IPS DF 6.9 (cell line): ENCODE results near the gene BICD1.

ENCODE experiments used
- DNase-seq: peaks from one replicate; pipeline ENCODE4 v3.0.0-alpha.2; 2013; ENCODE audit warnings: low read depth, low spot score
- H3K27ac ChIP-seq: one replicate; pipeline ENCODE4 v1.5.1; 2013; ENCODE audit warnings: low read length, control low read depth
- H3K27me3 ChIP-seq: 2 replicates; pipeline ENCODE4 v1.6.1; 2013; ENCODE audit warnings: mild to moderate bottlenecking, low read length; ENCODE audit not compliant: control insufficient read depth, insufficient read depth
- H3K36me3 ChIP-seq: 2 replicates; pipeline ENCODE4 v1.6.1; 2013; ENCODE audit warnings: low read length; ENCODE audit not compliant: control insufficient read depth, insufficient read depth
- H3K4me1 ChIP-seq: 2 replicates; pipeline ENCODE4 v1.6.1; 2013; ENCODE audit warnings: low read length; ENCODE audit not compliant: control insufficient read depth, insufficient read depth
- H3K4me3 ChIP-seq: 2 replicates; pipeline ENCODE4 v1.5.1; 2013; ENCODE audit warnings: mild to moderate bottlenecking, low read length
- H3K9me3 ChIP-seq: 2 replicates; pipeline ENCODE4 v1.6.1; 2013; ENCODE audit warnings: low read length, inconsistent platforms; ENCODE audit not compliant: control insufficient read depth, insufficient read depth
- WGBS: extraction: QIAGEN DNeasy Blood & Tissue Kit; methylation state at CpG from one replicate; pipeline ENCODE4 v1.1.7; 2013; ENCODE audit warnings: mixed read lengths, missing lambda C conversion rate; ENCODE audit not compliant: insufficient read length, insufficient coverage; 5-methylcytosine and 5-hydroxymethylcytosine counted together

BICD1 gene

GRCh38 chr12:32159381-32159780 lies 52.7 kb downstream of the BICD1 start:
- Histone ChIP-seq H3K27ac (no peak overlapping the region), H3K36me3 (no peaks in the 10 kb centered on the region; the same call in 1 of the 2 replicates), H3K27me3 (no peaks in the 10 kb centered on the region), H3K9me3 (no peaks in the 10 kb centered on the region), H3K4me3 (no peak overlapping the region), H3K4me1 (peaks cover 4% of the 10 kb centered on the region)
- WGBS, result no CpG with 5 or more reads among the region's 6 CpGs
- DNase-seq, result no peak

- no peak for DNase-seq
Measured at GRCh38 chr12:32159925-32160324, 53.3 kb downstream of the BICD1 start.

GRCh38 chr12:32161058-32161457 lies 54.4 kb downstream of the BICD1 start:
- Histone ChIP-seq H3K27ac (no peak overlapping the region), H3K27me3 (no peaks in the 10 kb centered on the region), H3K4me3 (no peak overlapping the region), H3K4me1 (peaks cover 4% of the 10 kb centered on the region), H3K9me3 (no peaks in the 10 kb centered on the region), H3K36me3 (no peaks in the 10 kb centered on the region; the same call in 1 of the 2 replicates)
- no CpG with 5 or more reads among the region's 5 CpGs for WGBS
- DNase-seq, result no peak

More at GRCh38 chr12:32159925-32160324, 53.3 kb downstream of the BICD1 start:
- H3K4me3 ChIP-seq, result no peak overlapping the region
- H3K36me3 ChIP-seq, result no peaks in the 10 kb centered on the region; the same call in 1 of the 2 replicates
- peaks cover 4% of the 10 kb centered on the region for H3K4me1 ChIP-seq
- H3K9me3 ChIP-seq, result no peaks in the 10 kb centered on the region
- no CpG with 5 or more reads among the region's 3 CpGs for WGBS
- H3K27me3 ChIP-seq, result no peaks in the 10 kb centered on the region
- H3K27ac ChIP-seq, result no peak overlapping the region

- Histone ChIP-seq H3K36me3 (no peaks in the 10 kb centered on the region), H3K4me3 (no peak overlapping the region), H3K4me1 (peaks cover 1% of the 10 kb centered on the region; the same call in 1 of the 2 replicates), H3K27ac (no peak overlapping the region), H3K9me3 (no peaks in the 10 kb centered on the region), H3K27me3 (no peaks in the 10 kb centered on the region)
- no peak for DNase-seq
- WGBS, result no CpG with 5 or more reads among the region's 2 CpGs
Measured at GRCh38 chr12:32163596-32163995, 56.9 kb downstream of the BICD1 start.

GRCh38 chr12:32166510-32166909 lies 59.9 kb downstream of the BICD1 start:
- H3K27ac ChIP-seq, result no peak overlapping the region
- H3K27me3 ChIP-seq, result no peaks in the 10 kb centered on the region
- H3K36me3 ChIP-seq, result no peaks in the 10 kb centered on the region
- no CpG with 5 or more reads among the region's 4 CpGs for WGBS
- H3K4me1 ChIP-seq, result peaks cover 3% of the 10 kb centered on the region; the same call in 1 of the 2 replicates
- DNase-seq, result no peak
- H3K9me3 ChIP-seq, result no peaks in the 10 kb centered on the region
- H3K4me3 ChIP-seq, result no peak overlapping the region

- H3K4me3 ChIP-seq, result no peak overlapping the region
- no peaks in the 10 kb centered on the region for H3K9me3 ChIP-seq
Measured at GRCh38 chr12:32170437-32170998, 63.9 kb downstream of the BICD1 start.

GRCh38 chr12:32171211-32171610 lies 64.6 kb downstream of the BICD1 start:
- DNase-seq, result no peak
- peaks cover 3% of the 10 kb centered on the region; the same call in 1 of the 2 replicates for H3K4me1 ChIP-seq
- H3K27ac ChIP-seq, result no peak overlapping the region
- no peaks in the 10 kb centered on the region for H3K27me3 ChIP-seq
- H3K36me3 ChIP-seq, result no peaks in the 10 kb centered on the region
- no peaks in the 10 kb centered on the region for H3K9me3 ChIP-seq
- WGBS, result no CpG with 5 or more reads among the region's 7 CpGs
- H3K4me3 ChIP-seq, result no peak overlapping the region

More at GRCh38 chr12:32170437-32170998, 63.9 kb downstream of the BICD1 start:
- no CpG with 5 or more reads among the region's 6 CpGs for WGBS
- DNase-seq, result no peak
- no peak overlapping the region for H3K27ac ChIP-seq
- peaks cover 3% of the 10 kb centered on the region; the same call in 1 of the 2 replicates for H3K4me1 ChIP-seq
- H3K36me3 ChIP-seq, result no peaks in the 10 kb centered on the region
- no peaks in the 10 kb centered on the region for H3K27me3 ChIP-seq

GRCh38 chr12:32176606-32177005 lies 70.0 kb downstream of the BICD1 start:
- Histone ChIP-seq H3K4me3 (no peak overlapping the region), H3K36me3 (no peaks in the 10 kb centered on the region), H3K27ac (no peak overlapping the region), H3K9me3 (no peaks in the 10 kb centered on the region), H3K4me1 (no peaks in the 10 kb centered on the region; the same call in 1 of the 2 replicates), H3K27me3 (no peaks in the 10 kb centered on the region)
- no CpG with 5 or more reads among the region's 2 CpGs for WGBS
- DNase-seq, result no peak

GRCh38 chr12:32178341-32179010 lies 71.8 kb downstream of the BICD1 start:
- Histone ChIP-seq H3K27ac (no peak overlapping the region), H3K27me3 (no peaks in the 10 kb centered on the region), H3K9me3 (no peaks in the 10 kb centered on the region), H3K4me3 (no peak overlapping the region), H3K36me3 (no peaks in the 10 kb centered on the region), H3K4me1 (no peaks in the 10 kb centered on the region; the same call in 1 of the 2 replicates)
- no CpG with 5 or more reads among the region's 6 CpGs for WGBS
- no peak for DNase-seq

- DNase-seq, result no peak
- no peaks in the 10 kb centered on the region for H3K36me3 ChIP-seq
- no peaks in the 10 kb centered on the region for H3K9me3 ChIP-seq
- H3K4me3 ChIP-seq, result no peak overlapping the region
- no peaks in the 10 kb centered on the region for H3K27me3 ChIP-seq
- WGBS, result no CpG with 5 or more reads among the region's 6 CpGs
- no peaks in the 10 kb centered on the region; the same call in 1 of the 2 replicates for H3K4me1 ChIP-seq
- H3K27ac ChIP-seq, result no peak overlapping the region
Measured at GRCh38 chr12:32179011-32179395, 72.4 kb downstream of the BICD1 start.
